Chondrocyte (in vitro differentiated cells): ENCODE data around the gene ACER3. TPM values are rescaled to one million over a fixed set of nuclear protein-coding genes. Genes with fewer than 3 reads are reported as not detected.

Experiments
- DNase-seq: peaks from one replicate; pipeline ENCODE4 v3.0.0; 2021; ENCODE audit warnings: mixed read lengths, low spot score
- H3K27ac Mint-ChIP-seq: one replicate; pipeline ENCODE4 v1.8.0; 2021; ENCODE audit warnings: mild to moderate bottlenecking, moderate library complexity, mixed read lengths; ENCODE audit not compliant: unreplicated experiment
- H3K27me3 Mint-ChIP-seq: 2 replicates; pipeline ENCODE4 v1.8.0; 2021; ENCODE audit warnings: low read depth, mixed read lengths
- H3K36me3 Mint-ChIP-seq: 2 replicates; pipeline ENCODE4 v1.8.0; 2021; ENCODE audit warnings: low read depth, mixed read lengths
- H3K4me1 Mint-ChIP-seq: 2 replicates; pipeline ENCODE4 v1.8.0; 2021; ENCODE audit warnings: low read depth, mild to moderate bottlenecking, mixed read lengths
- H3K4me3 Mint-ChIP-seq: one replicate; pipeline ENCODE4 v1.8.0; 2021; ENCODE audit warnings: mild to moderate bottlenecking, moderate library complexity, mixed read lengths; ENCODE audit not compliant: unreplicated experiment
- H3K9me3 Mint-ChIP-seq: 2 replicates; pipeline ENCODE4 v1.8.0; 2021; ENCODE audit warnings: low read depth, mixed read lengths
- CTCF ChIP-seq: fragments of 200-600 bp; sonication (generic); IDR thresholded peaks from 2 replicates; pipeline ENCODE4 v1.5.0; 2021; ENCODE audit warnings: antibody characterized with exemption, mild to moderate bottlenecking, moderate library complexity
- total RNA-seq: library from RNA; stranded (reverse); gene quantifications from 3 replicates; pipeline ENCODE4 v1.2.1, GENCODE V29; 2021

ACER3 gene
- total RNA-seq, 1 donor from 2014 or later = 17.9 TPM

- no peak overlapping the region for H3K4me3 Mint-ChIP-seq
- no peak for DNase-seq
- H3K4me1 Mint-ChIP-seq = peaks cover 29% of the 10 kb centered on the region
- no peaks in the 10 kb centered on the region for H3K27me3 Mint-ChIP-seq
- no peak for TF ChIP-seq CTCF
- H3K27ac Mint-ChIP-seq = no peak overlapping the region
- no peaks in the 10 kb centered on the region for H3K9me3 Mint-ChIP-seq
- no peaks in the 10 kb centered on the region for H3K36me3 Mint-ChIP-seq
These were observed 208.0 kb downstream of the ACER3 start for GRCh38 chr11:77068457-77069335.

- H3K4me1 Mint-ChIP-seq = peaks cover 36% of the 10 kb centered on the region
- no peaks in the 10 kb centered on the region for H3K9me3 Mint-ChIP-seq
- no peak overlapping the region for H3K27ac Mint-ChIP-seq
- DNase-seq = no peak
- TF ChIP-seq CTCF = no peak
- H3K27me3 Mint-ChIP-seq = no peaks in the 10 kb centered on the region
- no peaks in the 10 kb centered on the region for H3K36me3 Mint-ChIP-seq
- no peak overlapping the region for H3K4me3 Mint-ChIP-seq
These were observed 208.7 kb downstream of the ACER3 start for GRCh38 chr11:77069336-77069968.

- no peaks in the 10 kb centered on the region for H3K36me3 Mint-ChIP-seq
- no peak overlapping the region for H3K4me3 Mint-ChIP-seq
- no peaks in the 10 kb centered on the region for H3K27me3 Mint-ChIP-seq
- DNase-seq = no peak
- H3K27ac Mint-ChIP-seq = no peak overlapping the region
- peaks cover 36% of the 10 kb centered on the region for H3K4me1 Mint-ChIP-seq
- no peak for TF ChIP-seq CTCF
- no peaks in the 10 kb centered on the region for H3K9me3 Mint-ChIP-seq
These were observed 209.4 kb downstream of the ACER3 start for GRCh38 chr11:77069969-77070582.

GRCh38 chr11:77071077-77071476, 210.4 kb downstream of the ACER3 start:
- no peak overlapping the region for H3K4me3 Mint-ChIP-seq
- DNase-seq = peak; percentile 71
- no peak overlapping the region for H3K27ac Mint-ChIP-seq
- H3K27me3 Mint-ChIP-seq = no peaks in the 10 kb centered on the region
- TF ChIP-seq CTCF = no peak
- no peaks in the 10 kb centered on the region for H3K9me3 Mint-ChIP-seq
- no peaks in the 10 kb centered on the region for H3K36me3 Mint-ChIP-seq
- H3K4me1 Mint-ChIP-seq = peaks cover 32% of the 10 kb centered on the region
